GM18873 (cell line): ENCODE results near the gene TGFBR1.

ENCODE experiments used
- ATAC-seq: cut with Tn5 transposase; IDR thresholded peaks from one replicate; pipeline ENCODE4 v1.9.1; 2021; ENCODE audit warnings: mild to moderate bottlenecking, moderate library complexity, moderate number of reproducible peaks; ENCODE audit not compliant: unreplicated experiment, low FRiP score

Gene TGFBR1

GRCh38 chr9:99166149-99166548 is 61.2 kb downstream of the TGFBR1 start:
- no peak for ATAC-seq

- ATAC-seq = no peak
Observed at GRCh38 chr9:99167119-99167518, 62.2 kb downstream of the TGFBR1 start.

- no peak for ATAC-seq
Observed at GRCh38 chr9:99167694-99168093, 62.8 kb downstream of the TGFBR1 start.

- no peak for ATAC-seq
Observed at GRCh38 chr9:99169086-99169485, 64.2 kb downstream of the TGFBR1 start.

GRCh38 chr9:99169982-99170761 is 65.3 kb downstream of the TGFBR1 start:
- no peak for ATAC-seq

- ATAC-seq = no peak
Observed at GRCh38 chr9:99171225-99172123, 66.6 kb downstream of the TGFBR1 start.

- no peak for ATAC-seq
Observed at GRCh38 chr9:99172124-99173091, 67.5 kb downstream of the TGFBR1 start.

- ATAC-seq = no peak
Observed at GRCh38 chr9:99173570-99174504, 68.9 kb downstream of the TGFBR1 start.

GRCh38 chr9:99176527-99177013 is 71.7 kb downstream of the TGFBR1 start:
- ATAC-seq = no peak

- no peak for ATAC-seq
Observed at GRCh38 chr9:99177576-99178366, 72.9 kb downstream of the TGFBR1 start.

- ATAC-seq = no peak
Observed at GRCh38 chr9:99178912-99179872, 74.3 kb downstream of the TGFBR1 start.

- ATAC-seq = peak; percentile 49
Observed at GRCh38 chr9:99180199-99180598, 75.3 kb downstream of the TGFBR1 start.

GRCh38 chr9:99180662-99181061 is 75.7 kb downstream of the TGFBR1 start:
- ATAC-seq = peak; percentile 6

- ATAC-seq = no peak
Observed at GRCh38 chr9:99181206-99181605, 76.3 kb downstream of the TGFBR1 start.

GRCh38 chr9:99181621-99182020 is 76.7 kb downstream of the TGFBR1 start:
- no peak for ATAC-seq

GRCh38 chr9:99182356-99182755 is 77.4 kb downstream of the TGFBR1 start:
- no peak for ATAC-seq

GRCh38 chr9:99183616-99184015 is 78.7 kb downstream of the TGFBR1 start:
- ATAC-seq = no peak
